GM18951 (cell line): ENCODE measurements around the gene MRPS25.
"Not testable (repeated sequence)": the region's sequence is repeated elsewhere in the genome, so short reads cannot be mapped to it uniquely, and the experiment has no call there.

ENCODE experiments used
- POLR2A ChIP-seq: IDR thresholded peaks from 4 replicates; pipeline ENCODE4 v1.6.1; 2011; ENCODE audit warnings: mild to moderate bottlenecking; ENCODE audit not compliant: insufficient read length, insufficient read depth; ENCODE audit errors: extremely low read depth
- in situ Hi-C: fragments of 300-500 bp; cut with MboI; formaldehyde crosslinking; loops from one replicate; pipeline ENCODE4 v1.12.0; 2022; ENCODE audit warnings: low sequenced_read_pairs, mixed read lengths, inconsistent platforms; ENCODE audit not compliant: unreplicated experiment

The MRPS25 gene

DNA sequence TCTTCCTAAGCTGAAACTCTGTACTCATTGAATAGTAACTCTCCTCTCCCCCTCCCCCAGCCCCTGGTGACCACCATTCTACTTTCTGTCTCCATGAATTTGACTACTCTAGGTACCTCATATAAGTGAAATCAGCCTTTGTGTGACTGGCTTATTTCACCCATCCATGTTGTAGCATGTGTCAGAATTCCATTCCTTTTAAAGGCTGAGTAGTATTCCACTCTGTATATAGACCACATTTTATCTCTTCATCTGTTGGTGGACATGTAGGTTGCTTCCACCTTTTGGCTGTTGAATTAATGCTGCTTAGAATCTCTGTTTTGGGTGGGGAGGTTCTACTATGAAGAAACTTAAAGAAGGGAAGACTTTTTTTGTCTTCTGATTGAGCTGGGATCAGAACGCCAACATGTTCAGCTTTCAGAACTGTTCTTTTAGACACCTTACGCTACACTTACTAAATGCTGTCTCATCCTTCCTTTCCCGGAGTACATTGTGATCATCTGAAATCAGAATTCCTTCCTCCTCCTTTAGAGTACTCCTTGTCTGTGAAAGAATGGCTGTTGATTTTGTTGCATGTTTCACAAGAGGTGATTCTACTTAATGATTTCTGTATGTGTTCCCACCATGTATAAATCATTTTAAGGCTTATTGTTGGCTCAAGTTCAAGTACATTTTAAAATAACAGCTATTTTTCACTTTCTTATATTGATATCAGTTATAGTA is 50.3 kb downstream of the MRPS25 start:
- in situ Hi-C loops: no loop called here
- TF ChIP-seq POLR2A: no peak

DNA sequence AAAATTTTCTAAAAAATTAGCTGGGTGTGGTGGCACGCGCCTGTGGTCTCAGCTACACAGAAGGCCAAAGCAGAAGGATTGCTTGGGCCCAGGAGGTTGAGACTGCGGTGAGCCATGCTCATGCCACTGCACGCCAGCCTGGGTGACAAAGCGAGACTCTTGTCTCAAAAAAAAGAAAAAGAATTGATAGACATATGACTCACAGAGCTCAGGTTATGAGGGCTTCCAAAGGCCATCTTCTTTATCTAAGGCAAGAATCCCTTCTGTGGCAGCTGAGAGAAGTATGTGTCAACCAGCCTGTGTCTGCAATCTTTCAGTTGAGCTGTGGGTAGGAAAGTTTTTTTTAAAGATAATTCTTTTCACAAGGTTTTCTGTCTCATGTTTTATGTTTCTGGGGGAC is 53.9 kb downstream of the MRPS25 start:
- in situ Hi-C loops: no loop called here
- no peak for TF ChIP-seq POLR2A

- in situ Hi-C loops: no loop called here
- no peak for TF ChIP-seq POLR2A
Observed at GRCh38 chr3:15010664-15011063, 54.5 kb downstream of the MRPS25 start.

DNA sequence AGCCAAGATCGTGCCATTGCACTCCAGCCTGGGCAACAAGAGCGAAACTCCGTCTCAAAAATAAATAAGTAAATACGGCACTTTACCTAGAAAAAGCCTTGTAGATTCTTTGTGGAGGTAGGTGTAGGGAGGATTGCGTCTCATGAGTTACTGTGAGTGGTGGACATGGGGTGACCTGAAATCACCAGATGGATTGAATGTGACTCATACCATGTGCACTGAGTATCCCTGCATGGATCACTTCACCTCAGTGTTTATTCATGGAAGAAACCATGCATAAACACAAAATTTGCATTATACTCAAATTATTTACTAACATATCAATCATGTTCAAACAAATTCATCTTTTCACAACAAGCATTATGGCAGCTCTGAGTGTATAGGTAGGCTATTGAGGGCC is 55.9 kb downstream of the MRPS25 start:
- no peak for TF ChIP-seq POLR2A

GRCh38 chr3:15007681-15008141 is 57.4 kb downstream of the MRPS25 start:
- in situ Hi-C loops: no loop called here
- TF ChIP-seq POLR2A: no peak

More for the DNA sequence above, 55.9 kb downstream of the MRPS25 start:
- in situ Hi-C loops: no loop called here

DNA sequence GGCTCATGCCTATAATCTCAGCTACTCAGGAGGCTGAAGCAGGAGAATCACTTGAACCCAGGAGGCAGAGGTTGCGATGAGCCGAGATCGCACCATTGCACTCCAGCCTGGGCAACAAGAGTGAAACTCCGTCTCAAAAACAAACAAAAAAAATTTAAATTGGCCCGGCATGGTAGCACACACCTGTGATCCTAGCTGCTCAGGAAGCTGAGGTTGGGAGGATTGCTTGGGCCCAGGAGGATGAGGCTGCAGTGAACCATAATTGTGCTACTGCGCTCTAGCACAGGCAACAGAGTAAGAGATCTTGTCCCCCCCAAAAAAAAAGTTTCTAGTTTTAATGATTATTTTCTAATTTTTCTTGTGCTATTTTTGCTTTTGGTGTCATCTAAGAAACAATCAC is 65.9 kb downstream of the MRPS25 start:
- in situ Hi-C loops: not testable (repeated sequence)
